Testis (tissue), 3 donors: ENCODE data around the gene WASHC3. TPM values are rescaled to one million over a fixed set of nuclear protein-coding genes. Genes with fewer than 3 reads are reported as not detected.
A peak's percentile ranks its signal among the peaks of the same experiment; 100 is the strongest.

Source experiments
- DNase-seq: peaks from one replicate; pipeline ENCODE4 v3.0.0-alpha.2; 2019
- H3K27ac ChIP-seq, 2 donors: fragments of 200-600 bp; sonication (generic); one replicate each; pipeline ENCODE4 v1.5.1; 2019
- H3K27me3 ChIP-seq: fragments of 200-600 bp; sonication (generic); one replicate; pipeline ENCODE4 v1.5.1; 2019
- H3K36me3 ChIP-seq: fragments of 200-600 bp; sonication (generic); one replicate; pipeline ENCODE4 v1.5.1; 2017; ENCODE audit warnings: low read depth; ENCODE audit errors: missing control alignments
- H3K4me1 ChIP-seq: fragments of 200-600 bp; sonication (generic); one replicate; pipeline ENCODE4 v1.5.1; 2019
- H3K4me3 ChIP-seq, 2 donors: fragments of 200-600 bp; sonication (generic); one replicate each; pipeline ENCODE4 v1.5.1; 2017 to 2019
- H3K9me3 ChIP-seq: fragments of 200-600 bp; sonication (generic); one replicate; pipeline ENCODE4 v1.5.1; 2017
- POLR2A ChIP-seq: fragments of 450-650 bp; IDR thresholded peaks from one replicate; pipeline ENCODE4 v1.6.1; 2017; ENCODE audit warnings: antibody characterized with exemption, mild to moderate bottlenecking, moderate library complexity
- WGBS, 2 donors: methylation state at CpG; one replicate each; pipeline ENCODE4 v1.1.5; 2018; 5-methylcytosine and 5-hydroxymethylcytosine counted together
- intact Hi-C: fragments of 100-400 bp; cut with DNase I; formaldehyde crosslinking; loops from one replicate; pipeline ENCODE4 v1.15.1; 2023; ENCODE audit warnings: low total_unique reads
- polyA plus RNA-seq: library from polyadenylated mRNA; stranded (reverse); fragments of 350-450 nt; fragmentation: Illumina TruSeq; extraction: RNeasy Lipid Tissue Mini Kit (QIAGEN cat#74804); gene quantifications from one replicate; pipeline ENCODE4 v1.2.3, GENCODE V29; 2014; ENCODE audit warnings: low read depth, low replicate concordance; ENCODE audit not compliant: insufficient read depth
- total RNA-seq, 2 donors: library from RNA; depleted of rRNA; stranded (reverse); fragments of >200 nt; gene quantifications; one replicate each; pipeline ENCODE4 v1.2.3, GENCODE V29; 2016
- TF ChIP-seq, protein P1 (sequence below), 3 experiments: fragments of 450-650 bp in 2 of 3; fragments of 200-600 bp in 1 of 3; sonication (generic) in 1 of 3; IDR thresholded peaks; one replicate each; pipeline ENCODE4 v1.5.1; 2016 to 2019; ENCODE audit warnings: antibody characterized with exemption in 3 of 3, mild to moderate bottlenecking in 2 of 3, moderate library complexity in 1 of 3

The WASHC3 gene
- total and polyA plus RNA-seq, 3 donors from 2014 or later = 140 to 298 (median 192) TPM

DNA sequence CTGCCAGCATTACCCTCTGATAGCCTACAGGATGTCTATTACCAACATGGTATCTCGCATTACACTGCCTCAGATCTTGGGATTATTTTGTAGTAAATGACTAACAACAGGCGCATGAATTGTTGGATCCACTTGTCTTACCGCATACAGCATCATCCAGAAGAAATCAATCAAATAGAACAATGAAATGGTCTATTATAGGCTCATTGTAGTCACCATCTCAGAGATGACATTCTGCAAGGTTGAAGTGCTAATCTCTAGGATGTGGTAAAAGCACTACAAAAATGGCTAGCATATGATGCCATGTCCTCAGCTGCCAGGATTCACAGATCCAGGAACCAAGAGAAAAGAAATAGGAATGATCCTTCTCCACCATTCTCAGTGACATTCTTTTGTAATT, 52.0 kb downstream of the WASHC3 start:
- WGBS, 2 donors = 95 to 98% methylated on average over 3 of the region's 3 CpGs
- Histone ChIP-seq H3K27me3 (no peaks in the 10 kb centered on the region), H3K4me3 (no peak overlapping the region), H3K36me3 (no peaks in the 10 kb centered on the region), H3K4me1 (no peaks in the 10 kb centered on the region), H3K9me3 (no peaks in the 10 kb centered on the region), H3K27ac (no peak overlapping the region)
- no peak for DNase-seq
- no peak for TF ChIP-seq POLR2A
- intact Hi-C loops = no loop called here

GRCh38 chr12:102008615-102009126, 53.1 kb downstream of the WASHC3 start:
- WGBS, 2 donors = 88 to 96% methylated on average over 1 of the region's 1 CpG
- no peaks in the 10 kb centered on the region for H3K27me3 ChIP-seq
- H3K4me1 ChIP-seq = no peaks in the 10 kb centered on the region
- H3K36me3 ChIP-seq = no peaks in the 10 kb centered on the region
- no peak for DNase-seq
- no peak overlapping the region for H3K4me3 ChIP-seq
- intact Hi-C loops = no loop called here
- H3K9me3 ChIP-seq = no peaks in the 10 kb centered on the region
- TF ChIP-seq POLR2A = no peak
- TF ChIP-seq, protein P1, sequence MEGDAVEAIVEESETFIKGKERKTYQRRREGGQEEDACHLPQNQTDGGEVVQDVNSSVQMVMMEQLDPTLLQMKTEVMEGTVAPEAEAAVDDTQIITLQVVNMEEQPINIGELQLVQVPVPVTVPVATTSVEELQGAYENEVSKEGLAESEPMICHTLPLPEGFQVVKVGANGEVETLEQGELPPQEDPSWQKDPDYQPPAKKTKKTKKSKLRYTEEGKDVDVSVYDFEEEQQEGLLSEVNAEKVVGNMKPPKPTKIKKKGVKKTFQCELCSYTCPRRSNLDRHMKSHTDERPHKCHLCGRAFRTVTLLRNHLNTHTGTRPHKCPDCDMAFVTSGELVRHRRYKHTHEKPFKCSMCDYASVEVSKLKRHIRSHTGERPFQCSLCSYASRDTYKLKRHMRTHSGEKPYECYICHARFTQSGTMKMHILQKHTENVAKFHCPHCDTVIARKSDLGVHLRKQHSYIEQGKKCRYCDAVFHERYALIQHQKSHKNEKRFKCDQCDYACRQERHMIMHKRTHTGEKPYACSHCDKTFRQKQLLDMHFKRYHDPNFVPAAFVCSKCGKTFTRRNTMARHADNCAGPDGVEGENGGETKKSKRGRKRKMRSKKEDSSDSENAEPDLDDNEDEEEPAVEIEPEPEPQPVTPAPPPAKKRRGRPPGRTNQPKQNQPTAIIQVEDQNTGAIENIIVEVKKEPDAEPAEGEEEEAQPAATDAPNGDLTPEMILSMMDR (IDR thresholded peaks at IDR 0.05) = no peak
- H3K27ac ChIP-seq = no peak overlapping the region

DNA sequence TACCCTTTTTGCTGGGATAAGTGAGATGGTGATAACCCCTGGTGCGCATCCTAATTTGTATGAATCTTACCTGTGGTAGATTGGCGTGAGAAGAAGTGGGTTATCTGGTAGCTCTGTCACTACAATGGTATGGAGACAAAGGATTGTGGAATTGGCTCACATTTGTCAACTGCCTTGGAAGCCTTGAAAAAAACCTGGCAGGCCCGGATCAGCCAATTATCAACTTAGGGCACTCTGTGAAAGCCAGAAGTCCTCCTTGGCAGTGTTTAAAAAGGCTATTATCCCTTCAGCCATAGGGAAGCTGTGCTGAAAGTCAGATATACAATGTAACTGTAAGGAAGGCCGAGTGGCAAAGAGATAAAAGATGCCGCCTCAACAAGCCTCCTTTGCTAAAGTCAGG, 56.5 kb downstream of the WASHC3 start:
- H3K27me3 ChIP-seq = no peaks in the 10 kb centered on the region
- H3K27ac ChIP-seq = no peak overlapping the region
- DNase-seq = peak; percentile 33
- no peaks in the 10 kb centered on the region for H3K4me1 ChIP-seq
- H3K9me3 ChIP-seq = no peaks in the 10 kb centered on the region
- TF ChIP-seq, protein P1 (IDR thresholded peaks at IDR 0.05) = no peak
- TF ChIP-seq POLR2A = no peak
- no peaks in the 10 kb centered on the region for H3K36me3 ChIP-seq
- intact Hi-C loops = no loop called here
- WGBS, 2 donors = 63 to 79% methylated on average over 5 of the region's 5 CpGs
- H3K4me3 ChIP-seq = no peak overlapping the region

DNA sequence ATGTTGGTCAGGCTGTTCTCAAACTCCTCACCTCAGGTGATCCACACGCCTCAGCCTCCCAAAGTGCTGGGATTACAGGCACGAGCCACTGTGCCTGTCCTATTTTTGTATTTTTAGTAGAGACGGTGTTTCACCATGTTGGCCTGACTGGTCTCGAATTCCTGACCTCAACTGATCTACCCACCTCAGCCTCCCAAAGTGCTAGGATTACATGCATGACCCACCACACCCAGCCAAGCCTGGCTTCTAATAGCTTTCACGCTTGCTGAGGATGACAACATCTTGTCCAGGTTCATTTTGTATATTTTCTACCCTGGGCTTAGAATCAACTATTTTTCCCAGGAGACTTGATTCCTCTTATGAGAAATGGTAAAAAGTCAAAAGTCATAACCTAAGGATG, 64.7 kb downstream of the WASHC3 start:
- Histone ChIP-seq H3K9me3 (no peaks in the 10 kb centered on the region), H3K27me3 (no peaks in the 10 kb centered on the region), H3K4me3 (no peak overlapping the region), H3K36me3 (no peaks in the 10 kb centered on the region), H3K4me1 (no peaks in the 10 kb centered on the region), H3K27ac (no peak overlapping the region)
- 91 to 92% methylated on average over 5 of the region's 5 CpGs for WGBS, 2 donors
- TF ChIP-seq POLR2A = no peak
- TF ChIP-seq, protein P1 (IDR thresholded peaks at IDR 0.05) = no peak
- intact Hi-C loops = no loop called here
- DNase-seq = no peak

GRCh38 chr12:101995684-101996083, 66.1 kb downstream of the WASHC3 start:
- intact Hi-C loops = no loop called here
- TF ChIP-seq, protein P1 (IDR thresholded peaks at IDR 0.05) = no peak
- no peak for TF ChIP-seq POLR2A
- H3K4me3 ChIP-seq = no peak overlapping the region
- no peaks in the 10 kb centered on the region for H3K4me1 ChIP-seq
- WGBS, 2 donors = 78 to 81% methylated on average over 4 of the region's 4 CpGs
- H3K9me3 ChIP-seq = no peaks in the 10 kb centered on the region
- H3K27ac ChIP-seq = no peak overlapping the region
- DNase-seq = no peak
- H3K36me3 ChIP-seq = no peaks in the 10 kb centered on the region
- H3K27me3 ChIP-seq = no peaks in the 10 kb centered on the region
